Smooth muscle cell of the umbilical artery (primary cell): ENCODE measurements around the gene COL5A3. TPM values are rescaled to one million over a fixed set of nuclear protein-coding genes. Genes with fewer than 3 reads are reported as not detected.

Experiments
- total RNA-seq: library from RNA; depleted of rRNA; stranded (reverse); fragments of >200 nt; gene quantifications from 2 replicates; pipeline ENCODE4 v1.2.3, GENCODE V29; 2014

COL5A3 gene
- 0.59 and 1.1 TPM in 2 replicates for total RNA-seq

DNA sequence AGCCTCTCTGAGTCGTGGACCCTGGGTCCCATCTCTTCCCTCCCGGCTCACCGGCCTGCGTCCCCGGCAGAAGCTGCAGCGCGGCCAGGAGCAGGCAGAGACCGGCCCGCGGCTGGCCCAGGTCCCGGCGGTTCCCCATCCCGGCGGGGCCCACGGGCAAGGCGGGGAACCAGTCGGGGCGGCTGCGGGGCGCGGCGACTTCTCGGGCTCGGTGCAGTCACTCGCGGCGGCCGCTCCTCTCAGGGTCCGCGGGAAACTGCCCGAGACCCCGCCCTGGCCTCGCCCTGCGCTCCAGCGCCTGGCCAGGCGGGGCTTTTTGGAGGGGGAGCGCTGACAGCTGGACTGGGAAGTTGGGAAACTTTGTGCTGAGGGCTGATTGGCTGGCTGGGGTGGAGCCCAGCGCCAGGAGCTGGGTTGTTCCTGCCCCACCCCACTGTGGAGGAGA lies at the start of gene COL5A3:
TSS of gene COL5A3 (minus strand) at position 258 of the 445 bp plus-strand sequence. CDS start at position 139, 119 bp downstream.

DNA sequence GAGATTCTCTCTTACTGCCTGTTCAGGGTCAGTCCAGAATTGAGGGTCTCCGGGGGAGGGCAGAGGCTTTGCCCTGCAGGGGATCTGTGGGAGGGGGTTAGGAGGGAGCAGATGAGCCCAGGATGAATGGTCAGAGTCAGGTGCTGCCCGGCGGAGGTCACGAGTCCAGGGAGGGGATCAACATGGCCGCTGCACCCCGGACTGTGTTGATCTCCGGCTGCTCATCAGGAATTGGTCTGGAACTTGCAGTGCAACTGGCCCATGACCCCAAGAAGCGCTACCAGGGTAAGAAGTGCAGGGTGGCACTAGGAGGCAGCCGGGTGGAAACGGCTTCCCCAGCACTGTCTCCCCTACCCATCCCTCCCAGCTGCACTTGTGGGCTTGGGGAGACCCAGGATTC lies 3.0 kb upstream of the COL5A3 start, which contains the start of gene RDH8:
TSS of gene RDH8 (plus strand) at position 168 of the 400 bp plus-strand sequence. CDS start at position 183, 15 bp downstream.

DNA sequence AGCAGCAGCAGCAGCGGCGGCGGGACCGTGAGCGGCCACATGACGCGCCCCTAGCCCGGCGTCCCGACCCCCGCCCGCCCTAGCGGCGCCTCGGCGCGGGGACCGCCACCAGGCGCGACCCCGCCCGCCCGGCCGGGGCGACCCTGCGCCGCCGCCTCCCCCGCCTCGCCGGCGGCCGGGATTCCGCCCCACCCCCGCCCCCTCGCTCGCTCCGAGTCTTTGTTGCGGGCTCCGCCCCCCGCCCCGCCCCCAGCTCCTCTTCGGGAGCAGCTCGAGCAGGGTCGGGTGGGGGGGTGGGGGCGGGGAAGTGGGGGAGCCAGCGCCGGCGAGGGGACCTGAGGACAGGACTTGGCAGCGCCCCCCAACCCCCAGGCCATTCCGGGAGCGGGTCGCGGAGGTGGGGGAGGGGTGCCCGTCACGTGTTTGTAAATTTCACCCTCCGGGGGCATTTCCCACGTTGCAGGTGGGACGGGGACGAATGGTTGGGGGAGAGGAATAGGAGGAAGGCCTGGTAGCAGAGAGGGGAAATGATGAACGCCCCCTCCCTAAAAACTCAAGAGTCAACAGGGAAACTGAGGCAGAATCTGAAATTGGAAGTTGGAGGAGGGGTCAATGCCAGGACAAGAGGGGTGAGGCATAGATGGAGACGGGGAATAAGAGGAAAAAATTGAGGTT lies 73.8 kb downstream of the COL5A3 start, which contains the start of gene OLFM2:
TSS of gene OLFM2 (minus strand) at position 190 of the 675 bp plus-strand sequence. CDS start at position 41, 149 bp downstream.

Other genes starting within 250 kb of the COL5A3 start
- 12.5 and 13.7 TPM in 2 replicates for gene ZNF846, start 241.8 kb downstream of the COL5A3 start, total RNA-seq
- gene FBXL12, start 191.4 kb downstream of the COL5A3 start, total RNA-seq = 17.8 and 19.4 TPM in 2 replicates
- gene UBL5, start 182.6 kb downstream of the COL5A3 start, total RNA-seq = 117 and 361 TPM in 2 replicates
- gene PIN1, start 175.2 kb downstream of the COL5A3 start, total RNA-seq = 78.4 and 92.5 TPM in 2 replicates
- gene OLFM2, start 74.0 kb downstream of the COL5A3 start, total RNA-seq = 2.5 and 3.0 TPM in 2 replicates
- gene RDH8, start 3.0 kb upstream of the COL5A3 start, total RNA-seq = not detected in 2 replicates
- gene SHFL, start 75.8 kb upstream of the COL5A3 start, total RNA-seq = 22.3 and 23.3 TPM in 2 replicates
- 0.32 and 0.89 TPM in 2 replicates for gene ANGPTL6, start 92.2 kb upstream of the COL5A3 start, total RNA-seq
- gene PPAN, start 95.9 kb upstream of the COL5A3 start, total RNA-seq = 35.9 and 41.0 TPM in 2 replicates
- gene P2RY11, start 101.2 kb upstream of the COL5A3 start, total RNA-seq = 3.3 and 5.5 TPM in 2 replicates
- 246 and 306 TPM in 2 replicates for gene EIF3G, start 109.4 kb upstream of the COL5A3 start, total RNA-seq
- 22.6 and 71.1 TPM in 2 replicates for gene DNMT1, start 184.4 kb upstream of the COL5A3 start, total RNA-seq
- 12.5 and 17.1 TPM in 2 replicates for gene S1PR2, start 220.8 kb upstream of the COL5A3 start, total RNA-seq
- gene MRPL4, start 241.7 kb upstream of the COL5A3 start, total RNA-seq = 17.8 and 31.2 TPM in 2 replicates